Measurements from ENCODE around the gene ABHD17C.

- TF ChIP-seq CTCF (IDR thresholded peaks at IDR 0.05; ENCODE audit: insufficient read depth, low read length) (no peak), POLR2AphosphoS5 (IDR thresholded peaks at IDR 0.05; ENCODE audit: low read depth) (no peak)
Measured at GRCh38 chr15:80743189-80743833, 48.2 kb downstream of the ABHD17C start.
